ENCODE measurements around the gene C1orf159.
"Not testable (repeated sequence)": the region's sequence is repeated elsewhere in the genome, so short reads cannot be mapped to it uniquely, and the experiment has no call there.

Gene C1orf159

GRCh38 chr1:1061682-1062345 is 54.1 kb downstream of the C1orf159 start:
- H3K9ac ChIP-seq (ENCODE audit: low read length): no peak overlapping the region
- H3K4me3 ChIP-seq (ENCODE audit: low read length): no peak overlapping the region
- H3K27me3 ChIP-seq (ENCODE audit: control insufficient read depth, insufficient read depth, low read length): peaks cover 84% of the 10 kb centered on the region
- no peaks in the 10 kb centered on the region for H3K9me3 ChIP-seq (ENCODE audit: control insufficient read depth, low read depth, low read length)
- no peak overlapping the region for H3K27ac ChIP-seq (ENCODE audit: low read length)
- no peaks in the 10 kb centered on the region for H3K36me3 ChIP-seq (ENCODE audit: control insufficient read depth, low read depth, low read length)
- H3K4me1 ChIP-seq (ENCODE audit: control insufficient read depth, low read depth, low read length): peaks cover 6% of the 10 kb centered on the region

- Histone ChIP-seq H3K9ac (ENCODE audit: low read length) (no peak overlapping the region), H3K4me3 (ENCODE audit: low read length) (peak overlapping the region; percentile 58), H3K4me1 (ENCODE audit: control insufficient read depth, low read depth, low read length) (peaks cover 6% of the 10 kb centered on the region), H3K27me3 (ENCODE audit: control insufficient read depth, insufficient read depth, low read length) (peaks cover 80% of the 10 kb centered on the region), H3K27ac (ENCODE audit: low read length) (no peak overlapping the region), H3K9me3 (ENCODE audit: control insufficient read depth, low read depth, low read length) (no peaks in the 10 kb centered on the region), H3K36me3 (ENCODE audit: control insufficient read depth, low read depth, low read length) (no peaks in the 10 kb centered on the region)
Observed at GRCh38 chr1:1060281-1061000, 55.4 kb downstream of the C1orf159 start.

DNA sequence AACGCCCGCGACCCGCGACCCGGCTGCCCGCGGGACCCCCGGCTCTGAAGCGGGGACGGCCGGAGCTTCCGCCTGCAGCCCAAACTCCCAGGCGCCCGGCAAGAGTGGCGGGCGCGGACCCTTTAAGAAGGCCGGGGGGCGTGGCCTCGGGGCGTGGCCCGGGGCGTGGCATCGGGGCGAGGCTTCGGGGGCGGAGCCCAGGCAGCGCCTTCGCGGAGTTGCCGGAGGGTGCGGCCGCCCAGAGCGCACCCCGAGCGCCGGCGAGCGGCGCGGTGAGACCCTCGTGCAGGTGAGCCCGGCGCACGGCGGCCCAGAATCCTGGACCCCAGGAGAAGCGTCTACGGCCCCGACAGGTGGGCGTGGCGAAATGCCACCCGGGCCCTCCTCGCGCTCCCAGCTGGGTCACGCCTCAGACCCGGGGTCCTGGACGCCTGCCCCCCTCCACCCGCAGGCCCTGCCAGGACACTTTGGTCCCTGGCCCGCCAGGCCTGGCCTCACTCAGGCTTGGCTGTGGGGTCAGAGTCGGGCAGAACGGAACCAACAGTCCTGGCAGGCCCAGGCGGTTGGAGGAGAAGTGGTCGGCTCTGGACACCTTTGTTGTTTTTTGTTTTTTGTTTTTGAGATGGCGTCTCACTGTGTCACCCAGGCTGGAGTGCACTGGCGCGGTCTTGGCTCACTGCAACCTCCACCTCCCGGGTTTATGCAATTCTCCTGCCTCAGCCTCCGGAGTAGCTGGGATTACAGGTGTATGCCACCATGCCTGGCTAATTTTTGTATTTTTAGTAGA is 56.2 kb downstream of the C1orf159 start:
- Histone ChIP-seq H3K36me3 (ENCODE audit: control insufficient read depth, low read depth, low read length) (peaks cover 2% of the 10 kb centered on the region), H3K27ac (ENCODE audit: low read length) (no peak overlapping the region), H3K4me3 (ENCODE audit: low read length) (peak overlapping the region; percentile 58), H3K9ac (ENCODE audit: low read length) (no peak overlapping the region), H3K27me3 (ENCODE audit: control insufficient read depth, insufficient read depth, low read length) (peaks cover 78% of the 10 kb centered on the region), H3K9me3 (ENCODE audit: control insufficient read depth, low read depth, low read length) (no peaks in the 10 kb centered on the region), H3K4me1 (ENCODE audit: control insufficient read depth, low read depth, low read length) (peaks cover 6% of the 10 kb centered on the region)

- Histone ChIP-seq H3K9ac (ENCODE audit: low read length) (no peak overlapping the region), H3K27ac (ENCODE audit: low read length) (no peak overlapping the region), H3K4me3 (ENCODE audit: low read length) (peak overlapping the region; percentile 58), H3K27me3 (ENCODE audit: control insufficient read depth, insufficient read depth, low read length) (peaks cover 72% of the 10 kb centered on the region), H3K9me3 (ENCODE audit: control insufficient read depth, low read depth, low read length) (no peaks in the 10 kb centered on the region), H3K4me1 (ENCODE audit: control insufficient read depth, low read depth, low read length) (peaks cover 2% of the 10 kb centered on the region), H3K36me3 (ENCODE audit: control insufficient read depth, low read depth, low read length) (peaks cover 6% of the 10 kb centered on the region)
Observed at GRCh38 chr1:1058921-1059493, 56.9 kb downstream of the C1orf159 start.

GRCh38 chr1:1058088-1058905 is 57.6 kb downstream of the C1orf159 start:
- no peak overlapping the region for H3K9ac ChIP-seq (ENCODE audit: low read length)
- peaks cover 65% of the 10 kb centered on the region for H3K27me3 ChIP-seq (ENCODE audit: control insufficient read depth, insufficient read depth, low read length)

GRCh38 chr1:1057769-1058087 is 58.2 kb downstream of the C1orf159 start:
- Histone ChIP-seq H3K36me3 (ENCODE audit: control insufficient read depth, low read depth, low read length) (peaks cover 16% of the 10 kb centered on the region), H3K27me3 (ENCODE audit: control insufficient read depth, insufficient read depth, low read length) (peaks cover 59% of the 10 kb centered on the region)
- H3K4me1 ChIP-seq (ENCODE audit: control insufficient read depth, low read depth, low read length); H3K9ac ChIP-seq (ENCODE audit: low read length); H3K9me3 ChIP-seq (ENCODE audit: control insufficient read depth, low read depth, low read length); H3K27ac ChIP-seq (ENCODE audit: low read length); H3K4me3 ChIP-seq (ENCODE audit: low read length): not testable (repeated sequence)

More at GRCh38 chr1:1058088-1058905, 57.6 kb downstream of the C1orf159 start:
- H3K4me3 ChIP-seq (ENCODE audit: low read length): peak overlapping the region; percentile 58
- peaks cover 12% of the 10 kb centered on the region for H3K36me3 ChIP-seq (ENCODE audit: control insufficient read depth, low read depth, low read length)
- H3K9me3 ChIP-seq (ENCODE audit: control insufficient read depth, low read depth, low read length): no peaks in the 10 kb centered on the region
- H3K4me1 ChIP-seq (ENCODE audit: control insufficient read depth, low read depth, low read length): no peaks in the 10 kb centered on the region
- H3K27ac ChIP-seq (ENCODE audit: low read length): no peak overlapping the region

DNA sequence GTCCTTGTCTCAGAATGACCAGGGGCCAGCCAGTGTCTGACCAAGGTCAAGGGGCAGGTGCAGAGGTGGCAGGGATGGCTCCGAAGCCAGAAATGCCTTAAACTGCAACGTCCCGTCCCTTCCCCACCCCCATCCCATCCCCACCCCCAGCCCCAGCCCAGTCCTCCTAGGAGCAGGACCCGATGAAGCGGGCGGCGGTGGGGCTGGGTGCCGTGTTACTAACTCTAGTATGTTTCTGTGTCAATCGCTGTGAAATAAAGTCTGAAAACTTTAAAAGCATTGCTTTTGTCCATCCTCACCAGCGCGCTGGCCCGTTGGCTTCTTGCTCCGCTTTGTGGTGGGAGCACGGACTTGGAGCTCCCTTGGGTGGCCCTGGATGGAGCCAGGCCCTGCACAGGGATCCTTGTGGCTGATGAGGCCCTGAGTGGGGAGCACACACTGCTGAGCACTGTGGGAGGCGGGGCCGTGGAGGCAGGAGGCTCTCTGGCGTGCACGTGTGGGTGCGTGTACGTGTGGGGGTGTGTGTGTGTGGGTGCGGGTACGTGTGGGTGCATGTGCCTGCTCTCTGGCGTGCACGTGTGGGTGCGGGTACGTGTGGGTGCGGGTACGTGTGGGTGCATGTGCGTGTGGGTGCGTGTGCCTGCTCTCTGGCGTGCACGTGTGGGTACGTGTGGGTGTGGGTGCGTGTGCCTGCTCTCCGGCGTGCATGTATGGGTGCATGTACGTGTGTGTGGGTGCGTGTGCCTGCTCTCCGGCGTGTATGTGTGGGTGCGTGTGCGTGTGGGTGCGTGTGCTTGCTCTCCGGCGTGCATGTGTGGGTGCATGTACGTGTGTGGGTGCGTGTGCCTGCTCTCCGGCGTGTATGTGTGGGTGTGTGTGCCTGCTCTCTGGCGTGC is 59.8 kb downstream of the C1orf159 start:
- Histone ChIP-seq H3K27ac (ENCODE audit: low read length) (no peak overlapping the region), H3K36me3 (ENCODE audit: control insufficient read depth, low read depth, low read length) (peaks cover 24% of the 10 kb centered on the region), H3K27me3 (ENCODE audit: control insufficient read depth, insufficient read depth, low read length) (peaks cover 42% of the 10 kb centered on the region), H3K4me1 (ENCODE audit: control insufficient read depth, low read depth, low read length) (no peaks in the 10 kb centered on the region), H3K9me3 (ENCODE audit: control insufficient read depth, low read depth, low read length) (no peaks in the 10 kb centered on the region), H3K9ac (ENCODE audit: low read length) (no peak overlapping the region), H3K4me3 (ENCODE audit: low read length) (no peak overlapping the region)

GRCh38 chr1:1054971-1055370 is 60.9 kb downstream of the C1orf159 start:
- peaks cover 24% of the 10 kb centered on the region for H3K36me3 ChIP-seq (ENCODE audit: control insufficient read depth, low read depth, low read length)
- H3K27me3 ChIP-seq (ENCODE audit: control insufficient read depth, insufficient read depth, low read length): peaks cover 31% of the 10 kb centered on the region
- H3K4me1 ChIP-seq (ENCODE audit: control insufficient read depth, low read depth, low read length): no peaks in the 10 kb centered on the region
- no peak overlapping the region for H3K9ac ChIP-seq (ENCODE audit: low read length)
- no peak overlapping the region for H3K27ac ChIP-seq (ENCODE audit: low read length)
- no peaks in the 10 kb centered on the region for H3K9me3 ChIP-seq (ENCODE audit: control insufficient read depth, low read depth, low read length)
- no peak overlapping the region for H3K4me3 ChIP-seq (ENCODE audit: low read length)

GRCh38 chr1:1054099-1054700 is 61.7 kb downstream of the C1orf159 start:
- Histone ChIP-seq H3K4me1 (ENCODE audit: control insufficient read depth, low read depth, low read length) (no peaks in the 10 kb centered on the region), H3K27me3 (ENCODE audit: control insufficient read depth, insufficient read depth, low read length) (peaks cover 26% of the 10 kb centered on the region), H3K36me3 (ENCODE audit: control insufficient read depth, low read depth, low read length) (peaks cover 24% of the 10 kb centered on the region), H3K27ac (ENCODE audit: low read length) (no peak overlapping the region), H3K9ac (ENCODE audit: low read length) (no peak overlapping the region), H3K9me3 (ENCODE audit: control insufficient read depth, low read depth, low read length) (no peaks in the 10 kb centered on the region), H3K4me3 (ENCODE audit: low read length) (no peak overlapping the region)

DNA sequence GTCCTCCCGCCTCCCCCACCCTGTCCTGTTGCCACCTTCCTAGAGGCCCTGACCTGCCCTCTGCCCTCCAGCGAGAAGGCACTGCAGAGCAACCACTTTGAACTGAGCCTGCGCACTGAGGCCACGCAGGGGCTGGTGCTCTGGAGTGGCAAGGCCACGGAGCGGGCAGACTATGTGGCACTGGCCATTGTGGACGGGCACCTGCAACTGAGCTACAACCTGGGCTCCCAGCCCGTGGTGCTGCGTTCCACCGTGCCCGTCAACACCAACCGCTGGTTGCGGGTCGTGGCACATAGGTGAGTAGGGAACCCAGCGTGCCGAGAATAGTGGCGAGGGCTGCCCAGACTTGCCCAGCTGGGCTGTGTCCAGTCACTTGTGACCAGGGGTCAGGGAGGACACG is 62.2 kb downstream of the C1orf159 start:
- Histone ChIP-seq H3K9ac (ENCODE audit: low read length) (no peak overlapping the region), H3K4me1 (ENCODE audit: control insufficient read depth, low read depth, low read length) (no peaks in the 10 kb centered on the region), H3K27ac (ENCODE audit: low read length) (no peak overlapping the region), H3K36me3 (ENCODE audit: control insufficient read depth, low read depth, low read length) (peaks cover 24% of the 10 kb centered on the region), H3K9me3 (ENCODE audit: control insufficient read depth, low read depth, low read length) (no peaks in the 10 kb centered on the region), H3K27me3 (ENCODE audit: control insufficient read depth, insufficient read depth, low read length) (peaks cover 21% of the 10 kb centered on the region), H3K4me3 (ENCODE audit: low read length) (no peak overlapping the region)
